HEK293 (cell line): ENCODE measurements around the gene CRYBG2.

ENCODE experiments used
- CTCF ChIA-PET: fragments of 350-600 bp; formaldehyde crosslinking; extraction: SDS; loops from one replicate; lab custom pipeline; 2021; ENCODE audit warnings: antibody characterized with exemption; lab: Yijun Ruan, JAX
- POLR2A ChIA-PET: fragments of 300-600 bp; formaldehyde crosslinking; extraction: SDS; loops from one replicate; lab custom pipeline; 2020; ENCODE audit warnings: antibody characterized with exemption, inconsistent platforms; lab: Yijun Ruan, JAX
- H3K27ac ChIP-seq: fragments of 200-500 bp; sonication (Bioruptor generic); 2 replicates; pipeline ENCODE4 v1.5.1; 2014; ENCODE audit warnings: low read depth, low read length, control low read depth, inconsistent platforms; ENCODE audit errors: extremely low read depth
- H3K36me3 ChIP-seq, 2 experiments: fragments of 200-500 bp in 1 of 2; sonication (Bioruptor generic) in 1 of 2; 1 replicate in 1 of 2; 2 replicates in 1 of 2; pipeline ENCODE4 v1.5.1; 2014 to 2017; ENCODE audit warnings: inconsistent platforms in 2 of 2, low read length in 2 of 2; ENCODE audit not compliant: control insufficient read depth in 2 of 2, insufficient read depth in 1 of 2
- H3K4me1 ChIP-seq: fragments of 200-500 bp; sonication (Bioruptor generic); 2 replicates; pipeline ENCODE4 v1.5.1; 2014; ENCODE audit warnings: mild to moderate bottlenecking, low read length, inconsistent platforms; ENCODE audit not compliant: control insufficient read depth, insufficient read depth
- H3K4me3 ChIP-seq: 2 replicates; pipeline ENCODE4 v1.5.1; 2011; ENCODE audit warnings: low read depth, mild to moderate bottlenecking, control low read depth, low read length, moderate library complexity
- H3K9me3 ChIP-seq: fragments of 200-500 bp; sonication (Bioruptor generic); 2 replicates; pipeline ENCODE4 v1.5.1; 2014; ENCODE audit warnings: low read depth, low read length, inconsistent platforms; ENCODE audit not compliant: control insufficient read depth, insufficient read depth
- KLF1 ChIP-seq: fragments of 450-650 bp; formaldehyde crosslinking; IDR thresholded peaks from 2 replicates; pipeline ENCODE4 v1.5.1; 2016; ENCODE audit warnings: missing biosample characterization, missing genetic modification characterization
- KLF17 ChIP-seq: fragments of 450-650 bp; formaldehyde crosslinking; IDR thresholded peaks from 2 replicates; pipeline ENCODE4 v1.5.1; 2016; ENCODE audit warnings: missing biosample characterization, missing genetic modification characterization
- PATZ1 ChIP-seq: fragments of 450-650 bp; formaldehyde crosslinking; IDR thresholded peaks from 2 replicates; pipeline ENCODE4 v1.5.1; 2016; ENCODE audit warnings: missing biosample characterization, missing genetic modification characterization
- ZBTB49 ChIP-seq: fragments of 450-650 bp; formaldehyde crosslinking; IDR thresholded peaks from 2 replicates; pipeline ENCODE4 v1.5.1; 2016; ENCODE audit warnings: missing biosample characterization, missing genetic modification characterization, low read depth
- ZFHX2 ChIP-seq: fragments of 450-650 bp; formaldehyde crosslinking; conservative IDR thresholded peaks from 2 replicates; pipeline ENCODE4 v1.5.1; 2016; ENCODE audit warnings: missing biosample characterization, missing genetic modification characterization
- ZNF112 ChIP-seq: fragments of 450-650 bp; formaldehyde crosslinking; IDR thresholded peaks from 2 replicates; pipeline ENCODE4 v1.5.0; 2017; ENCODE audit warnings: missing biosample characterization, missing genetic modification characterization
- ZNF146 ChIP-seq: fragments of 450-650 bp; formaldehyde crosslinking; IDR thresholded peaks from 2 replicates; pipeline ENCODE4 v1.5.1; 2016; ENCODE audit warnings: missing biosample characterization, missing genetic modification characterization
- ZNF214 ChIP-seq: fragments of 450-650 bp; formaldehyde crosslinking; IDR thresholded peaks from 2 replicates; pipeline ENCODE4 v1.5.1; 2017; ENCODE audit warnings: missing biosample characterization, mild to moderate bottlenecking, missing genetic modification characterization, borderline replicate concordance
- ZNF292 ChIP-seq: fragments of 450-650 bp; formaldehyde crosslinking; IDR thresholded peaks from 2 replicates; pipeline ENCODE4 v1.5.1; 2016; ENCODE audit warnings: low read depth, missing biosample characterization, missing genetic modification characterization, borderline replicate concordance
- ZNF394 ChIP-seq: fragments of 450-650 bp; formaldehyde crosslinking; IDR thresholded peaks from 2 replicates; pipeline ENCODE4 v1.5.1; 2016; ENCODE audit warnings: missing biosample characterization, missing genetic modification characterization, mild to moderate bottlenecking, moderate library complexity, borderline replicate concordance
- ZNF426 ChIP-seq: fragments of 450-650 bp; formaldehyde crosslinking; IDR thresholded peaks from 2 replicates; pipeline ENCODE4 v1.5.1; 2017; ENCODE audit warnings: missing biosample characterization, missing genetic modification characterization, mild to moderate bottlenecking, inconsistent platforms, moderate library complexity
- ZNF48 ChIP-seq: fragments of 450-650 bp; formaldehyde crosslinking; IDR thresholded peaks from 2 replicates; pipeline ENCODE4 v1.5.1; 2016; ENCODE audit warnings: missing biosample characterization, missing genetic modification characterization
- ZNF548 ChIP-seq: fragments of 450-650 bp; formaldehyde crosslinking; IDR thresholded peaks from 2 replicates; pipeline ENCODE4 v1.5.1; 2016; ENCODE audit warnings: missing biosample characterization, missing genetic modification characterization
- ZNF596 ChIP-seq: fragments of 450-650 bp; IDR thresholded peaks from 2 replicates; pipeline ENCODE4 v1.5.0; 2018; ENCODE audit warnings: missing biosample characterization, mild to moderate bottlenecking, missing genetic modification characterization, moderate library complexity
- ZNF639 ChIP-seq: fragments of 450-650 bp; formaldehyde crosslinking; IDR thresholded peaks from 2 replicates; pipeline ENCODE4 v1.5.1; 2016; ENCODE audit warnings: missing biosample characterization, missing genetic modification characterization
- ZNF660 ChIP-seq: fragments of 450-650 bp; IDR thresholded peaks from 2 replicates; pipeline ENCODE4 v1.5.1; 2018; ENCODE audit warnings: missing biosample characterization, mild to moderate bottlenecking, missing genetic modification characterization
- ZNF792 ChIP-seq: fragments of 450-650 bp; formaldehyde crosslinking; IDR thresholded peaks from 2 replicates; pipeline ENCODE4 v1.5.1; 2016; ENCODE audit warnings: missing biosample characterization, missing genetic modification characterization
- ZSCAN5A ChIP-seq: fragments of 450-650 bp; formaldehyde crosslinking; IDR thresholded peaks from 2 replicates; pipeline ENCODE4 v1.5.1; 2016; ENCODE audit warnings: missing biosample characterization, missing genetic modification characterization

Gene CRYBG2

GRCh38 chr1:26378088-26378878, 24.4 kb upstream of the CRYBG2 start:
- Histone ChIP-seq H3K27ac (no peak overlapping the region), H3K4me1 (no peaks in the 10 kb centered on the region), H3K36me3 (no peaks in the 10 kb centered on the region), H3K9me3 (no peaks in the 10 kb centered on the region), H3K4me3 (no peak overlapping the region)
- CTCF ChIA-PET = interaction anchor here (0.5 to 7.0 kb wide), 6 partner anchors 15 to 92 kb away, joined by 3 to 81 read pairs (median 6); partner anchors contain the start of gene CRYBG2
- TF ChIP-seq KLF17 (tag by site-specific recombination) = peak; percentile 60; the same call in 1 of the 2 replicates
- no peak for TF ChIP-seq ZNF292
- TF ChIP-seq ZNF48 (tag by site-specific recombination) = no peak
- TF ChIP-seq ZBTB49 = no peak
- peak; percentile 18; the same call in 1 of the 2 replicates for TF ChIP-seq PATZ1
- TF ChIP-seq KLF1 (tag by site-specific recombination) = peak; percentile 81
- peak; percentile 56 for TF ChIP-seq ZFHX2 (tag by site-specific recombination)
- TF ChIP-seq ZNF660 (tag by site-specific recombination) = peak; percentile 74
- POLR2A ChIA-PET = interaction anchor here (0.6 to 1.0 kb wide), 2 partner anchors 22 to 54 kb away, joined by 3 to 5 read pairs; partner anchors contain the start of gene DHDDS

GRCh38 chr1:26376050-26376449, 22.1 kb upstream of the CRYBG2 start:
- TF ChIP-seq PATZ1 (no peak), ZNF146 (tag by site-specific recombination) (peak; percentile 88)
- H3K4me1 ChIP-seq = no peaks in the 10 kb centered on the region
- H3K27ac ChIP-seq = no peak overlapping the region
- no peaks in the 10 kb centered on the region for H3K36me3 ChIP-seq
- CTCF ChIA-PET = interaction anchor here (1.0 to 7.0 kb wide), 3 partner anchors 12 to 42 kb away, joined by 4 to 81 read pairs (median 5); no protein-coding TSS in a partner anchor
- POLR2A ChIA-PET = no interaction called here
- no peak overlapping the region for H3K4me3 ChIP-seq
- no peaks in the 10 kb centered on the region for H3K9me3 ChIP-seq

GRCh38 chr1:26375081-26375480, 21.2 kb upstream of the CRYBG2 start:
- no peaks in the 10 kb centered on the region for H3K4me1 ChIP-seq
- H3K4me3 ChIP-seq = no peak overlapping the region
- H3K36me3 ChIP-seq = no peaks in the 10 kb centered on the region
- no peak overlapping the region for H3K27ac ChIP-seq
- H3K9me3 ChIP-seq = no peaks in the 10 kb centered on the region
- ChIA-PET CTCF (interaction anchor here (0.6 to 7.0 kb wide), 8 partner anchors 12 to 827 kb away, joined by 3 to 81 read pairs (median 6); no protein-coding TSS in a partner anchor), POLR2A (interaction anchor here (0.6 kb wide), 1 partner anchor 349 kb away, joined by 6 read pairs; no protein-coding TSS in a partner anchor)
- no peak for TF ChIP-seq ZNF394
- TF ChIP-seq ZNF792 (tag by site-specific recombination) = no peak
- no peak for TF ChIP-seq ZFHX2 (tag by site-specific recombination)
- no peak for TF ChIP-seq ZNF639
- TF ChIP-seq ZNF426 (tag by site-specific recombination) = no peak
- TF ChIP-seq ZNF214 (tag by site-specific recombination) = no peak
- TF ChIP-seq ZNF596 = no peak
- no peak for TF ChIP-seq ZNF48 (tag by site-specific recombination)
- TF ChIP-seq ZSCAN5A (tag by site-specific recombination) = no peak
- TF ChIP-seq ZNF112 (tag by site-specific recombination) = no peak
- TF ChIP-seq ZNF146 (tag by site-specific recombination) = no peak
- no peak for TF ChIP-seq ZNF548
